Measurements from ENCODE around the gene M6PR.
"Not testable (repeated sequence)": the region's sequence is repeated elsewhere in the genome, so short reads cannot be mapped to it uniquely, and the experiment has no call there.

Gene M6PR

GRCh38 chr12:8912914-8913313 lies 36.5 kb downstream of the M6PR start:
- DNase-seq (ENCODE audit: low spot score) = no peak

GRCh38 chr12:8911606-8912268 lies 37.7 kb downstream of the M6PR start:
- no peak for DNase-seq (ENCODE audit: low spot score)

GRCh38 chr12:8909752-8910151 lies 39.7 kb downstream of the M6PR start:
- no peak for DNase-seq (ENCODE audit: low spot score)

GRCh38 chr12:8907513-8907912 lies 41.9 kb downstream of the M6PR start:
- DNase-seq (ENCODE audit: low spot score) = no peak

GRCh38 chr12:8906266-8907180 lies 42.9 kb downstream of the M6PR start:
- DNase-seq (ENCODE audit: low spot score) = no peak

- DNase-seq (ENCODE audit: low spot score) = no peak
Measured at GRCh38 chr12:8905546-8905945, 43.9 kb downstream of the M6PR start.

GRCh38 chr12:8904665-8905064 lies 44.8 kb downstream of the M6PR start:
- DNase-seq (ENCODE audit: low spot score) = no peak

- DNase-seq (ENCODE audit: low spot score) = no peak
Measured at GRCh38 chr12:8903646-8904045, 45.8 kb downstream of the M6PR start.

- DNase-seq (ENCODE audit: low spot score) = not testable (repeated sequence)
Measured at GRCh38 chr12:8902703-8903102, 46.7 kb downstream of the M6PR start.

GRCh38 chr12:8899830-8900229 lies 49.6 kb downstream of the M6PR start:
- DNase-seq (ENCODE audit: low spot score) = no peak

GRCh38 chr12:8897081-8897480 lies 52.4 kb downstream of the M6PR start:
- DNase-seq (ENCODE audit: low spot score) = no peak

- no peak for DNase-seq (ENCODE audit: low spot score)
Measured at GRCh38 chr12:8894986-8895385, 54.5 kb downstream of the M6PR start.

- DNase-seq (ENCODE audit: low spot score) = no peak
Measured at GRCh38 chr12:8894378-8894777, 55.1 kb downstream of the M6PR start.

- no peak for DNase-seq (ENCODE audit: low spot score)
Measured at GRCh38 chr12:8891976-8892375, 57.5 kb downstream of the M6PR start.
